ENCODE results near the gene WRNIP1. TPM values are rescaled to one million over a fixed set of nuclear protein-coding genes. Genes with fewer than 3 reads are reported as not detected.

Gene WRNIP1
- total and polyA plus RNA-seq, 2 of the 13 experiments (the other 11 are each of a cell fraction or from before 2014, with no cell fraction given) = 77.7 to 90.3 TPM

GRCh38 chr6:2795956-2796355 is 30.8 kb downstream of the WRNIP1 start:
- no peak for DNase-seq (ENCODE audit: low spot score)
- no peaks in the 10 kb centered on the region for H3K36me3 ChIP-seq (replicated peaks in 1 of 2; ENCODE audit: control insufficient read depth in 1 of 2, insufficient read depth in 2 of 2, low read length in 2 of 2)
- 96% methylated on average over 16 of the region's 16 CpGs for WGBS (ENCODE audit: low lambda C conversion rate)
- BruUV-seq (replicated peaks) = no TSS peak
- TF ChIP-seq SCMH1 (CRISPR knock-in tag; IDR thresholded peaks at IDR 0.05; ENCODE audit: borderline replicate concordance) (no peak), TSC22D2 (CRISPR knock-in tag; IDR thresholded peaks at IDR 0.05; ENCODE audit: borderline replicate concordance) (no peak), ZNF564 (CRISPR knock-in tag; IDR thresholded peaks at IDR 0.05) (no peak), RFXANK (CRISPR knock-in tag; IDR thresholded peaks at IDR 0.05) (no peak)
- POLR2A ChIA-PET = interaction anchor here (1.2 kb wide), 1 partner anchor 46 kb away, joined by 3 read pairs; the partner anchor contains the start of gene SERPINB1
- no peak overlapping the region for H3K27ac ChIP-seq (ENCODE audit: extremely low read length, insufficient read depth, low read length)
- FAIRE-seq = no peak
- no peaks in the 10 kb centered on the region for H3K27me3 ChIP-seq (ENCODE audit: control insufficient read depth in 1 of 2, insufficient read depth in 2 of 2, low read length in 2 of 2)
- H3K4me2 ChIP-seq (ENCODE audit: low read depth, low read length) = no peak overlapping the region
- in situ Hi-C loops (cut with HindIII; ENCODE audit: extremely low pct_ligation_motif_present, low pct_unique_long_range_greater_than_20kb) = loop anchor here (5.0 kb wide), 1 partner anchor 46 kb away; the partner anchor contains the start of gene SERPINB1
- H3K4me3 ChIP-seq (replicated peaks in 1 of 3; ENCODE audit: insufficient read depth in 1 of 3, low read depth in 2 of 3, low read length in 3 of 3) = no peak overlapping the region
- no peak overlapping the region for H3K9ac ChIP-seq (ENCODE audit: insufficient read depth, low read depth, low read length)
- H2AFZ ChIP-seq (ENCODE audit: low read length) = no peak overlapping the region
- peaks cover 14% of the 10 kb centered on the region; the same call in 1 of the 2 replicates for H3K4me1 ChIP-seq (ENCODE audit: insufficient read depth, low read length)
- no peak for ATAC-seq
- CTCF ChIA-PET (ENCODE audit: low intra/inter-chr PET ratio, low total read pairs) = no interaction called here
- intact Hi-C loops (cut with micrococcal nuclease; ENCODE audit: unreplicated experiment) = no loop called here
- H4K20me1 ChIP-seq (ENCODE audit: insufficient read depth, low read length) = no peaks in the 10 kb centered on the region
- no peaks in the 10 kb centered on the region for H3K9me3 ChIP-seq (ENCODE audit: low read length)
- no peaks in the 10 kb centered on the region for H3K79me2 ChIP-seq (ENCODE audit: insufficient read depth, low read length)

GRCh38 chr6:2796861-2797260 is 31.7 kb downstream of the WRNIP1 start:
- Histone ChIP-seq H3K9me3 (ENCODE audit: low read length) (no peaks in the 10 kb centered on the region), H3K79me2 (ENCODE audit: insufficient read depth, low read length) (no peaks in the 10 kb centered on the region), H3K9ac (ENCODE audit: insufficient read depth, low read depth, low read length) (no peak overlapping the region), H2AFZ (ENCODE audit: low read length) (no peak overlapping the region), H3K4me1 (ENCODE audit: insufficient read depth, low read length) (0 out of 2 replicates have a peak, but pooled peaks cover 6% of the 10 kb centered on the region), H3K27ac (ENCODE audit: extremely low read length, insufficient read depth, low read length) (no peak overlapping the region), H3K27me3 (ENCODE audit: control insufficient read depth in 1 of 2, insufficient read depth in 2 of 2, low read length in 2 of 2) (no peaks in the 10 kb centered on the region), H3K36me3 (replicated peaks in 1 of 2; ENCODE audit: control insufficient read depth in 1 of 2, insufficient read depth in 2 of 2, low read length in 2 of 2) (no peaks in the 10 kb centered on the region), H3K4me2 (ENCODE audit: low read depth, low read length) (no peak overlapping the region), H4K20me1 (ENCODE audit: insufficient read depth, low read length) (no peaks in the 10 kb centered on the region), H3K4me3 (replicated peaks in 1 of 3; ENCODE audit: insufficient read depth in 1 of 3, low read depth in 2 of 3, low read length in 3 of 3) (no peak overlapping the region)
- no peak for ATAC-seq
- CTCF ChIA-PET (ENCODE audit: low intra/inter-chr PET ratio, low total read pairs) = no interaction called here
- in situ Hi-C loops (cut with HindIII; ENCODE audit: extremely low pct_ligation_motif_present, low pct_unique_long_range_greater_than_20kb) (loop anchor here (5.0 kb wide), 1 partner anchor 45 kb away; the partner anchor contains the start of gene SERPINB1), intact Hi-C loops (cut with micrococcal nuclease; ENCODE audit: unreplicated experiment) (no loop called here)
- no peak for DNase-seq (ENCODE audit: low spot score)
- FAIRE-seq = no peak
- POLR2A ChIA-PET = interaction anchor here (1.6 kb wide), 1 partner anchor 45 kb away, joined by 8 read pairs; the partner anchor contains the start of gene SERPINB1
- 74% methylated on average over 6 of the region's 6 CpGs for WGBS (ENCODE audit: low lambda C conversion rate)
- BruUV-seq (replicated peaks) = no TSS peak
- TF ChIP-seq SNAPC5 (CRISPR knock-in tag; IDR thresholded peaks at IDR 0.05; ENCODE audit: borderline replicate concordance) = no peak
- no peak for TF ChIP-seq HNF4A (CRISPR knock-in tag; IDR thresholded peaks at IDR 0.05)
- TF ChIP-seq MTA1 (CRISPR knock-in tag; IDR thresholded peaks at IDR 0.05; ENCODE audit: borderline replicate concordance) = no peak
- TF ChIP-seq HOXD1 (CRISPR knock-in tag; IDR thresholded peaks at IDR 0.05) = no peak
- TF ChIP-seq SRSF4 (IDR thresholded peaks at IDR 0.05; ENCODE audit: low read depth, low read length, poor library complexity, severe bottlenecking) = no peak
- TF ChIP-seq TBL1XR1 (IDR thresholded peaks at IDR 0.05; ENCODE audit: borderline replicate concordance, low read length, partially characterized antibody) = no peak
- no peak for TF ChIP-seq NFYC (CRISPR knock-in tag; IDR thresholded peaks at IDR 0.05)
- TF ChIP-seq ZEB1 (IDR thresholded peaks at IDR 0.05; ENCODE audit: insufficient replicate concordance, low read depth) = no peak
- no peak for TF ChIP-seq CEBPB (IDR thresholded peaks at IDR 0.05; ENCODE audit: borderline replicate concordance, low read depth, low read length)
- TF ChIP-seq NFATC3 (CRISPR knock-in tag; IDR thresholded peaks at IDR 0.05) = no peak
- TF ChIP-seq IKZF4 (CRISPR knock-in tag; IDR thresholded peaks at IDR 0.05; ENCODE audit: borderline replicate concordance, low read depth, not compliant biosample characterization) = no peak
- TF ChIP-seq ZNF75D (CRISPR knock-in tag; IDR thresholded peaks at IDR 0.05; ENCODE audit: borderline replicate concordance) = no peak
- no peak for TF ChIP-seq ZBTB20 (CRISPR knock-in tag; IDR thresholded peaks at IDR 0.05; ENCODE audit: borderline replicate concordance, low read depth)
- TF ChIP-seq CBX2 (IDR thresholded peaks at IDR 0.05; ENCODE audit: low read depth, low read length) = no peak
- no peak for TF ChIP-seq CBX2 (CRISPR knock-in tag; IDR thresholded peaks at IDR 0.05; ENCODE audit: low read depth)
- no peak for TF ChIP-seq CCDC6 (CRISPR knock-in tag; IDR thresholded peaks at IDR 0.05)

Data from HepG2 (cell line).